ENCODE results near the gene OR2H2.

Gene OR2H2

GRCh38 chr6:29553268-29554057 is 31.5 kb upstream of the OR2H2 start (continued):
- TF ChIP-seq PRDM10 (tag by site-specific recombination; IDR thresholded peaks at IDR 0.05) = 0 out of 2 replicates have a peak, but pooled peaks have one; percentile 19
- TF ChIP-seq ZNF544 (tag by site-specific recombination; IDR thresholded peaks at IDR 0.05) = no peak
- TF ChIP-seq ZNF558 (tag by site-specific recombination; IDR thresholded peaks at IDR 0.05) = no peak
- no peak for TF ChIP-seq ZNF311 (tag by site-specific recombination; IDR thresholded peaks at IDR 0.05; ENCODE audit: borderline replicate concordance)
- TF ChIP-seq ZNF404 (tag by site-specific recombination; IDR thresholded peaks at IDR 0.05) = no peak
- TF ChIP-seq ZNF157 (tag by site-specific recombination; IDR thresholded peaks at IDR 0.05) = no peak
- TF ChIP-seq ZNF214 (tag by site-specific recombination; IDR thresholded peaks at IDR 0.05; ENCODE audit: borderline replicate concordance) = no peak
- no peak for TF ChIP-seq ZNF155 (tag by site-specific recombination; IDR thresholded peaks at IDR 0.05)
- TF ChIP-seq PATZ1 (tag by site-specific recombination; IDR thresholded peaks at IDR 0.05) = 0 out of 2 replicates have a peak, but pooled peaks have one; percentile 49
- no peak for TF ChIP-seq ZFP41 (tag by site-specific recombination; IDR thresholded peaks at IDR 0.05; ENCODE audit: borderline replicate concordance)
- TF ChIP-seq ZNF280C (tag by site-specific recombination; IDR thresholded peaks at IDR 0.05) = no peak
- no peak for TF ChIP-seq ZNF18 (tag by site-specific recombination; IDR thresholded peaks at IDR 0.05)
- no peak for TF ChIP-seq ZNF398 (tag by site-specific recombination; IDR thresholded peaks at IDR 0.05)
- no peak for TF ChIP-seq ZNF585B (tag by site-specific recombination; IDR thresholded peaks at IDR 0.05)
- no peak for TF ChIP-seq KLF7 (tag by site-specific recombination; IDR thresholded peaks at IDR 0.05; ENCODE audit: borderline replicate concordance)
- TF ChIP-seq ZNF140 (tag by site-specific recombination; IDR thresholded peaks at IDR 0.05) = no peak
- no peak for TF ChIP-seq ZNF510 (tag by site-specific recombination; IDR thresholded peaks at IDR 0.05; ENCODE audit: insufficient replicate concordance)
- no peak for TF ChIP-seq ZNF488 (tag by site-specific recombination; IDR thresholded peaks at IDR 0.05)
- no peak for TF ChIP-seq ZFP37 (tag by site-specific recombination; IDR thresholded peaks at IDR 0.05)
- peak; percentile 84 for TF ChIP-seq ZNF692 (tag by site-specific recombination; IDR thresholded peaks at IDR 0.05)
- no peak for TF ChIP-seq TRIM28 (IDR thresholded peaks at IDR 0.05; ENCODE audit: borderline replicate concordance, low read length)
- TF ChIP-seq ZBTB1 (tag by site-specific recombination; IDR thresholded peaks at IDR 0.05) = no peak
- no peak for TF ChIP-seq SALL2 (tag by site-specific recombination; IDR thresholded peaks at IDR 0.05; ENCODE audit: borderline replicate concordance)
- no peak for TF ChIP-seq ZNF211 (tag by site-specific recombination; IDR thresholded peaks at IDR 0.05; ENCODE audit: low read depth)
- no peak for TF ChIP-seq ZNF266 (tag by site-specific recombination; IDR thresholded peaks at IDR 0.05; ENCODE audit: low read depth)
